Measurements from ENCODE around the gene SEMA3A. TPM values are rescaled to one million over a fixed set of nuclear protein-coding genes. Genes with fewer than 3 reads are reported as not detected.
A peak's percentile ranks its signal among the peaks of the same experiment; 100 is the strongest.

The SEMA3A gene
- total and polyA plus RNA-seq, 2 of the 4 experiments (the other 2 are of a cell fraction) = 31.2 to 213 TPM

DNA sequence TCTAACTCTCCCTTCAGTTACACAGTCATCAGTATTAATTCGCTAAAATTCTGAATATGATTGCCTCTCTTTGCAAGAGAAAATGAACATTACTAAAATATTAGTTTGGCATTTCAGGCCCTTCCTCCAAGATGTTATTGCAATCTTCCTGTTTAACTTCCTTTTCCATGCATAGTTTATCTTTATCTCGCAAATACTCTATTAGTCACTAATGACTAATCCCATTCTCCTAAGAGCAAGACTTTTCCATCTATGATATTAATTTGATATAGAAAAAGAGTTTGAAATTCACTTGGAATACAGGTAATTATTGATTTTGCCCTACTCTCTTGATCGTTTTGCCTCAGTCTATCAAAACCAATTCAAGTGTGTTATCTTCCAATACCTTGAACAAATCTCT, 41.8 kb upstream of the SEMA3A start:
- peak; percentile 82 for DNase-seq
- no peak overlapping the region for H3K9ac ChIP-seq (ENCODE audit: low read depth, low read length)

More for the DNA sequence above, 41.8 kb upstream of the SEMA3A start:
- Histone ChIP-seq H3K18ac (ENCODE audit: low read depth, low read length) (peak overlapping the region; percentile 99), H4K91ac (ENCODE audit: insufficient read depth, low read depth, low read length) (no peak overlapping the region), H3K56ac (ENCODE audit: extremely low read depth, insufficient read depth, low read length) (peak overlapping the region; percentile 87; the same call in 1 of the 2 replicates), H3K4me3 (ENCODE audit: insufficient read depth, low read depth, low read length) (no peak overlapping the region), H3K79me1 (ENCODE audit: low read depth in 1 of 2, low read length in 2 of 2) (peaks cover 6 to 12% of the 10 kb centered on the region in 2 experiments; a peak in 3 of 4 replicates), H3K9me3 (ENCODE audit: control insufficient read depth, insufficient read depth, low read length) (no peaks in the 10 kb centered on the region; the same call in 1 of the 2 replicates), H3K4me2 (ENCODE audit: low read depth, low read length) (peak overlapping the region; percentile 88), H3K23ac (ENCODE audit: low read depth, low read length) (peak overlapping the region; percentile 73; the same call in 1 of the 2 replicates), H2BK15ac (ENCODE audit: low read depth, low read length) (no peak overlapping the region; the same call in 2 of the 3 replicates), H3K36me3 (ENCODE audit: control insufficient read depth, insufficient read depth, low read length) (no peaks in the 10 kb centered on the region), H2AK9ac (replicated peaks; ENCODE audit: low read depth, low read length, poor library complexity) (no peak overlapping the region), H3K27ac (ENCODE audit: insufficient read depth, low read length) (peak overlapping the region; percentile 10), H3K9me1 (ENCODE audit: insufficient read depth, low read length) (no peaks in the 10 kb centered on the region; the same call in 1 of the 2 replicates), H2AK5ac (ENCODE audit: low read depth, low read length) (no peak overlapping the region), H3K14ac (replicated peaks; ENCODE audit: low read depth, low read length) (no peak overlapping the region), H2BK5ac (ENCODE audit: low read depth, low read length, poor library complexity, severe bottlenecking) (peak overlapping the region; percentile 91), H2BK20ac (ENCODE audit: low read depth, low read length) (peak overlapping the region; percentile 91), H4K5ac (ENCODE audit: low read depth, low read length) (peak overlapping the region; percentile 95; the same call in 1 of the 2 replicates), H3K27me3 (ENCODE audit: control insufficient read depth, insufficient read depth, low read length) (no peaks in the 10 kb centered on the region), H3K4me1 (ENCODE audit: control insufficient read depth, insufficient read depth, low read length) (peaks cover 12% of the 10 kb centered on the region), H4K8ac (ENCODE audit: low read depth in 2 of 2, low read length in 2 of 2) (peak overlapping the region; percentile 88 to 95; a peak in 3 of 4 replicates), H2BK120ac (ENCODE audit: low read depth, low read length) (peak overlapping the region; percentile 97), H2AFZ (replicated peaks; ENCODE audit: low read length, poor library complexity) (no peak overlapping the region), H4K20me1 (ENCODE audit: insufficient read depth, low read length) (no peaks in the 10 kb centered on the region), H3K4ac (ENCODE audit: low read depth, low read length) (peak overlapping the region; percentile 87; the same call in 1 of the 2 replicates)
- ATAC-seq (ENCODE audit: low read depth) = peak; percentile 33; the same call in 1 of the 2 replicates
- ChIA-PET CTCF (no interaction called here), POLR2A (ENCODE audit: unreplicated experiment) (no interaction called here)
- intact Hi-C loops (cut with micrococcal nuclease) = no loop called here
- no TSS peak for BruUV-seq (replicated peaks)
- TF ChIP-seq BHLHE40 (IDR thresholded peaks at IDR 0.05; ENCODE audit: low read depth, low read length) (no peak; the same call in 1 of the 2 replicates), FOS (IDR thresholded peaks at IDR 0.05; ENCODE audit: low read depth, low read length) (peak; percentile 72), NFE2L2 (IDR thresholded peaks at IDR 0.05; ENCODE audit: low read depth, low read length) (no peak), MAFK (IDR thresholded peaks at IDR 0.05; ENCODE audit: low read depth, low read length) (no peak), RFX5 (IDR thresholded peaks at IDR 0.05; ENCODE audit: low read depth, low read length) (no peak), USF2 (IDR thresholded peaks at IDR 0.05; ENCODE audit: low read depth, low read length) (no peak), POLR2A (IDR thresholded peaks at IDR 0.05; ENCODE audit: low read depth, low read length) (no peak), MAZ (IDR thresholded peaks at IDR 0.05; ENCODE audit: borderline replicate concordance, low read depth, low read length) (no peak), RCOR1 (IDR thresholded peaks at IDR 0.05; ENCODE audit: insufficient replicate concordance, low read length) (no peak), CHD1 (IDR thresholded peaks at IDR 0.05; ENCODE audit: low read depth, low read length) (no peak), MXI1 (IDR thresholded peaks at IDR 0.05; ENCODE audit: borderline replicate concordance, low read depth, low read length) (no peak), CEBPB (IDR thresholded peaks at IDR 0.05; ENCODE audit: low read depth, low read length) (peak; percentile 89), CTCF (conservative IDR thresholded peaks at IDR 0.05; ENCODE audit: low read depth, low read length) (no peak), RAD21 (IDR thresholded peaks at IDR 0.05; ENCODE audit: low read length) (no peak), SMC3 (IDR thresholded peaks at IDR 0.05; ENCODE audit: low read depth, low read length) (peak; percentile 10; the same call in 1 of the 2 replicates)
- TF ChIP-seq, protein P1, sequence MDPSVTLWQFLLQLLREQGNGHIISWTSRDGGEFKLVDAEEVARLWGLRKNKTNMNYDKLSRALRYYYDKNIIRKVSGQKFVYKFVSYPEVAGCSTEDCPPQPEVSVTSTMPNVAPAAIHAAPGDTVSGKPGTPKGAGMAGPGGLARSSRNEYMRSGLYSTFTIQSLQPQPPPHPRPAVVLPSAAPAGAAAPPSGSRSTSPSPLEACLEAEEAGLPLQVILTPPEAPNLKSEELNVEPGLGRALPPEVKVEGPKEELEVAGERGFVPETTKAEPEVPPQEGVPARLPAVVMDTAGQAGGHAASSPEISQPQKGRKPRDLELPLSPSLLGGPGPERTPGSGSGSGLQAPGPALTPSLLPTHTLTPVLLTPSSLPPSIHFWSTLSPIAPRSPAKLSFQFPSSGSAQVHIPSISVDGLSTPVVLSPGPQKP (IDR thresholded peaks at IDR 0.05; ENCODE audit: borderline replicate concordance, low read depth, low read length) = no peak
- in situ Hi-C loops (cut with MboI; ENCODE audit: low sequenced_read_pairs) = no loop called here
- dilution Hi-C loops (cut with HindIII; ENCODE audit: low sequenced_read_pairs, unreplicated experiment) = no loop called here
- no CpG with 5 or more reads among the region's 3 CpGs for WGBS, 2 experiments (ENCODE audit: extremely low coverage in 2 of 2, insufficient read length in 1 of 2)
